Mesothelial cell of epicardium (in vitro differentiated cells): ENCODE data around the gene CCDC69. TPM values are rescaled to one million over a fixed set of nuclear protein-coding genes. Genes with fewer than 3 reads are reported as not detected.

Source experiments
- DNase-seq, 2 experiments: peaks; one replicate each; pipeline ENCODE4 v3.0.0; 2021; ENCODE audit warnings: low spot score in 2 of 2; ENCODE audit not compliant: unreplicated experiment in 2 of 2
- H3K27ac Mint-ChIP-seq: 2 replicates; pipeline ENCODE4 v1.8.0; 2021; ENCODE audit warnings: mixed read lengths
- H3K27me3 Mint-ChIP-seq: 2 replicates; pipeline ENCODE4 v1.8.0; 2021; ENCODE audit warnings: low read depth, mixed read lengths
- H3K36me3 Mint-ChIP-seq: 2 replicates; pipeline ENCODE4 v1.8.0; 2021; ENCODE audit warnings: mixed read lengths
- H3K4me1 Mint-ChIP-seq: 2 replicates; pipeline ENCODE4 v1.8.0; 2021; ENCODE audit warnings: mixed read lengths
- H3K4me3 Mint-ChIP-seq: 2 replicates; pipeline ENCODE4 v1.8.0; 2021; ENCODE audit warnings: mild to moderate bottlenecking, moderate library complexity, mixed read lengths
- H3K9me3 Mint-ChIP-seq: 2 replicates; pipeline ENCODE4 v1.8.0; 2021; ENCODE audit warnings: mixed read lengths
- total RNA-seq: library from RNA; stranded (reverse); gene quantifications from 3 replicates; pipeline ENCODE4 v1.2.1, GENCODE V29; 2021
- TF ChIP-seq, protein P1 (sequence below): fragments of 200-600 bp; sonication (generic); IDR thresholded peaks from one replicate; pipeline ENCODE4 v1.5.0; 2021; ENCODE audit warnings: antibody characterized with exemption; ENCODE audit not compliant: unreplicated experiment

CCDC69 gene
- total RNA-seq, 1 donor from 2014 or later, result 4.8 TPM

DNA sequence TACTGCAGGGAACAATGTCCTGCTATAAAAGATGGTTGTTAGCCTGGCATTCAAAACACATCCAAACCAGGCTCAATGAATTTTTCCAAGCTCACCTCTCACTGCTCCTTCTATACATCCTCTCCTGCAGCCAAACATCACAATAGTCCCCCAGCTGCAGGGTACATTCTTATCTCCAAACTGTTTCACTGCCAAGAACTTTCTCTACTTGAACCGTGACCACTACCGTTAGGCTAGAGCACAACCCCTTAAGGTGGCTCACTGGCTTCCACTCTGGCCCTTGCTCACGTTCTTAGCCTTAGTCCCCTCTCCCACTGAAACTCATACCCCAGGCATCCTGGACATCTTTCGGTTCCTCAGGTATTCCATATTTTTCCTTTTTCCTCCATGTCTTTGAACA lies 37.4 kb downstream of the CCDC69 start:
- TF ChIP-seq, protein P1, sequence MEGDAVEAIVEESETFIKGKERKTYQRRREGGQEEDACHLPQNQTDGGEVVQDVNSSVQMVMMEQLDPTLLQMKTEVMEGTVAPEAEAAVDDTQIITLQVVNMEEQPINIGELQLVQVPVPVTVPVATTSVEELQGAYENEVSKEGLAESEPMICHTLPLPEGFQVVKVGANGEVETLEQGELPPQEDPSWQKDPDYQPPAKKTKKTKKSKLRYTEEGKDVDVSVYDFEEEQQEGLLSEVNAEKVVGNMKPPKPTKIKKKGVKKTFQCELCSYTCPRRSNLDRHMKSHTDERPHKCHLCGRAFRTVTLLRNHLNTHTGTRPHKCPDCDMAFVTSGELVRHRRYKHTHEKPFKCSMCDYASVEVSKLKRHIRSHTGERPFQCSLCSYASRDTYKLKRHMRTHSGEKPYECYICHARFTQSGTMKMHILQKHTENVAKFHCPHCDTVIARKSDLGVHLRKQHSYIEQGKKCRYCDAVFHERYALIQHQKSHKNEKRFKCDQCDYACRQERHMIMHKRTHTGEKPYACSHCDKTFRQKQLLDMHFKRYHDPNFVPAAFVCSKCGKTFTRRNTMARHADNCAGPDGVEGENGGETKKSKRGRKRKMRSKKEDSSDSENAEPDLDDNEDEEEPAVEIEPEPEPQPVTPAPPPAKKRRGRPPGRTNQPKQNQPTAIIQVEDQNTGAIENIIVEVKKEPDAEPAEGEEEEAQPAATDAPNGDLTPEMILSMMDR, result no peak
- H3K4me3 Mint-ChIP-seq, result no peak overlapping the region
- H3K9me3 Mint-ChIP-seq, result peaks cover 28% of the 10 kb centered on the region
- H3K27ac Mint-ChIP-seq, result no peak overlapping the region
- H3K27me3 Mint-ChIP-seq, result no peaks in the 10 kb centered on the region
- peaks cover 15% of the 10 kb centered on the region for H3K36me3 Mint-ChIP-seq
- H3K4me1 Mint-ChIP-seq, result peaks cover 14% of the 10 kb centered on the region
- no peak for DNase-seq

DNA sequence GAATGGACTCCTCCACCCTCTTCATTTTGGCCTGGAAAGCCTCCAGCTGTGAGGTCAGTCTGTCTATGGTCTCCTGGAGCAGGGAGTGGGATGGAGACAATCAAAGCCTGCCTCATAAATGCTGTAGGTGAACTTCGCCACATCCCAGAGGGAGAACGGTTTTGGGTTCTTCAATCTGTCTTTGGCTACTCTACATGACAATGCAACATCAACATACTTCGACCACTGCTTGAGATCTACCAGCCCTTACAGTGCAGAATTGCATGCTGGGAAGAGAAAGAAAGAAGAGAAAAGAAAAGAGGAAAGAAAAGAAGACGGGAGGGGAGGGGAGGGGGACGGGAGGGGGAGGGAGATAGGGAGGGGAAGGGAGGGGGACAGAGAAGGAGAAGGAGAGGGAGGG lies 37.8 kb downstream of the CCDC69 start:
- no peak for DNase-seq
- peaks cover 23% of the 10 kb centered on the region for H3K9me3 Mint-ChIP-seq
- H3K4me3 Mint-ChIP-seq, result no peak overlapping the region
- no peak overlapping the region for H3K27ac Mint-ChIP-seq
- H3K4me1 Mint-ChIP-seq, result peaks cover 14% of the 10 kb centered on the region
- TF ChIP-seq, protein P1, result no peak
- H3K27me3 Mint-ChIP-seq, result no peaks in the 10 kb centered on the region
- peaks cover 11% of the 10 kb centered on the region for H3K36me3 Mint-ChIP-seq

DNA sequence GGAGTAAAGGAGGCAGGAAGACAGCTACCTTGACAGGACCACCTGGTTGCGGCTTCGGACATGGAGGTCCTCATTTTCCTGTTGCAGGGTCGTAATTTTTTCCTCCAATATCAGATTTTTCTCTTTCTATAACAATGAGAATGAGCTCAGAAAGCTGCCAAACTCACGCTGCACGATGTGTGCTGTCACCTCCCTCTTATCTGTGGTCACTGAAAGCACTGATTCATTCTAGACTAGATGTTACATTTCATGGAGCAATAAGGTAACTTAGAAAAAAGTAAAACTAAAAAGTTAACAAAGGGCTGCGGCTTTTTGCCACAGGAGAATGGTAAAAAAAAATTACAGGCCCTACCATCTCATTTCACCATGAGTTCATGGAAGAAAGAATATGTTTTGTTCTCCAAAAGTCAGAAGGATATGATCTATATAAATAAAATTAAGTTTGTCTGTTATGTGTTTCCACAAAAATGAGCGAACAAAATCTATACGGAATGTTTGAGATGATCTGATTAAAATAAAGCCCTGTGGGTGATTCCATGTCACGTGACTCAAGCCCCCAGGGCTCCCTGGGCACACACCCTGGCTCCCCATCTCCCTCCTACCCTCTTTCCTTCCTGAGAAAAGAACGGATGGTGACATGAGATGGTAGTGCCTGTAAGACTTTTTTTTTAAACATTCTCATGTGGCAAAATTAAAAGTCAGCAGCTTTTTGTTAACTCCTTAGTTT lies 39.4 kb downstream of the CCDC69 start:
- Mint-ChIP-seq H3K9me3 (peaks cover 9% of the 10 kb centered on the region), H3K27ac (no peak overlapping the region), H3K4me1 (peaks cover 14% of the 10 kb centered on the region), H3K4me3 (no peak overlapping the region), H3K36me3 (peaks cover 3% of the 10 kb centered on the region), H3K27me3 (no peaks in the 10 kb centered on the region)
- no peak for DNase-seq
- TF ChIP-seq, protein P1, result no peak

DNA sequence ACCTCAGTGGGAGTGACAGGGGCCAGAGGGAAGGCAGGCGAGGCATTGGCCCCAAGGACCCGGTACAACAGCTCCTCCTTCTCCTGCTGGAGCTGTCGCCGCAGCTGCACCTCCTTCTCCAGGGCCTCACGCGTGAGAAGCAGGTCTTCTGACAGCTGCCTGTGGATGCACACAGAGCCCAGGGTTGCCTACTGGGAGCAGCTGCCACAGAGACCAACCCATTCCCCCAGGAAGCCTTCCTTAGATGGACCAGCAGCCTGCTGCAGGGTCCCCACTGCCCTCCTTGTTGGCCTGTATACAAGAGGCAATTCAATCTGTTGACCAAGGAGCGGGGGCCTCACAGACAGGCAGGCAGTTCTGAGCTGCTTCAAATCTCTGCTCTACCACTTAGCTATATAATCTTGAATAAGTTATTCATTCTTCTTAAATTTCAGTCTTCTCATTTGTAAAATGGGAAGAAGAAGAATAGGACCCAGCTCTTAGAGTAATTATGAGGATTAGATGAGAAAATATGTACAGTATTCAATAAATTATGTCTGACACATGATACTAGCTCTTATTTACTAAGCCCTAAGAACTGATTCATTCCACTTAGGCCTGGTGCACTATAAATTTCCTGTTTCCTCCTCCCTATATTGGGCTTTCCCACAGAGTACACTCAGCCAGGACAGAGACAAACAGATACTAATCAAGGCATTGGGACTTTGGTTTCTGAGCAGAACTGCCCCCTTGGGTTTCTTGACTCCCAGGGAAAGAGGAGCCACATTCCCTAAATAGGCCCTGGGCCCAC lies 40.2 kb downstream of the CCDC69 start:
- H3K4me1 Mint-ChIP-seq, result peaks cover 14% of the 10 kb centered on the region
- peaks cover under 1% of the 10 kb centered on the region for H3K9me3 Mint-ChIP-seq
- TF ChIP-seq, protein P1, result no peak
- H3K27me3 Mint-ChIP-seq, result peaks cover 2% of the 10 kb centered on the region
- DNase-seq, result no peak
- no peaks in the 10 kb centered on the region for H3K36me3 Mint-ChIP-seq
- no peak overlapping the region for H3K27ac Mint-ChIP-seq
- no peak overlapping the region for H3K4me3 Mint-ChIP-seq

DNA sequence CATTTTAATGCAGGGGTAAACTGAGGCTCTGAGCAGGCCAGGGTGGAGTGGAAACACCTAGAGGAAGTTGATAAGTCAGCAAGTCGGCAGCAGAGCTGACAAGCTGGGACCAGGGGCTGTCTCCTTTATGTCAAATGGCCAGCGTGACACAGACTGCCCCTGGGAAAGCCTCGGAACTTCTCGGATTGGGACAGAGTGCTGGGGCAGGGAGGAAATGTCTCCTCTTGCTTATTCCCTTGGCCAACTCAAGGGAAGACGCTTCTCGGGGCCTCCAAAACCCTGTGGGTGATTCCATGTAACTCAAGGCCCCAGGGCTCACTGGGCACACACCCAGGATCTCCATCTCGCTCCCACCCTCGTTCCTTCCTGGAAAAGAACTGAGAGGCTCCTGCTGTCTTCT lies 40.9 kb downstream of the CCDC69 start:
- H3K4me3 Mint-ChIP-seq, result no peak overlapping the region
- no peaks in the 10 kb centered on the region for H3K36me3 Mint-ChIP-seq
- peaks cover 14% of the 10 kb centered on the region for H3K4me1 Mint-ChIP-seq
- peaks cover 2% of the 10 kb centered on the region for H3K27me3 Mint-ChIP-seq
- no peak overlapping the region for H3K27ac Mint-ChIP-seq
- TF ChIP-seq, protein P1, result no peak
- no peak for DNase-seq
- no peaks in the 10 kb centered on the region for H3K9me3 Mint-ChIP-seq
